Neural cell (in vitro differentiated cells): ENCODE data around the gene PON3.

Experiments used
- EP300 ChIP-seq: fragments of 450-650 bp; conservative IDR thresholded peaks from 2 replicates; pipeline ENCODE4 v1.6.1; 2014; ENCODE audit warnings: antibody characterized with exemption, mild to moderate bottlenecking, moderate library complexity; ENCODE audit not compliant: poor library complexity, severe bottlenecking
- EZH2 ChIP-seq: fragments of 200-600, 300-800 bp; shearing (Covaris generic), sonication (generic); IDR thresholded peaks from 2 replicates; pipeline ENCODE4 v1.6.1; 2014; ENCODE audit warnings: antibody characterized with exemption, low read length, borderline replicate concordance, mild to moderate bottlenecking; ENCODE audit not compliant: insufficient read depth, poor library complexity, severe bottlenecking
- MXI1 ChIP-seq: fragments of 450-650 bp; conservative IDR thresholded peaks from 2 replicates; pipeline ENCODE4 v1.6.1; 2014; ENCODE audit warnings: antibody characterized with exemption, mild to moderate bottlenecking; ENCODE audit not compliant: poor library complexity, severe bottlenecking
- POLR2AphosphoS5 ChIP-seq: IDR thresholded peaks from 2 replicates; pipeline ENCODE4 v1.6.1; 2012
- RAD21 ChIP-seq: fragments of 450-650 bp; conservative IDR thresholded peaks from 2 replicates; pipeline ENCODE4 v1.6.1; 2014; ENCODE audit warnings: antibody characterized with exemption, mild to moderate bottlenecking, moderate library complexity
- TAF1 ChIP-seq: IDR thresholded peaks from 2 replicates; pipeline ENCODE4 v1.6.1; 2012; ENCODE audit warnings: low read depth
- TF ChIP-seq, protein P1 (sequence below): fragments of 450-650 bp; IDR thresholded peaks from 2 replicates; pipeline ENCODE4 v1.5.1; 2014; ENCODE audit warnings: antibody characterized with exemption, mild to moderate bottlenecking, moderate library complexity; ENCODE audit not compliant: poor library complexity, severe bottlenecking
- TF ChIP-seq, protein P2 (sequence below): IDR thresholded peaks from 2 replicates; pipeline ENCODE4 v1.6.1; 2012; ENCODE audit warnings: borderline replicate concordance

DNA sequence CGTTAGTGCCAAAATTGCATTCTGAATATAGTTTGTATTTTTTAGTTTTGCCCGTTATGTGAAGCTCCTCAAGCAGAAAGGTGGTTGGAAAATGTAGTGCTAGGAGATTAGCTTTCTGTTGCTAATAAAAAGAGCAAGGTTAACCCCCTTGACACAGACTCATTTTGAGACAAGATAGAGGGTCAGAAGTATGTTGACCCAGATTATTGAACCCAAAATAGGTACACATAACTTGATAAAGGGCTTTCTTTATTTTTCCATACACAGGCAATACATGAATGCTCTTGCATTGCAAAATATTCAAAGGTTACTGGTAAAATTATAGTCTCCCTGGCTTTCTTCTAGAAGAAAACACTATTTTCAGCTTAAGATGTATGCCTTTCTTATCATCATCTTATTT lies 48.6 kb upstream of the PON3 start:
- TF ChIP-seq, protein P1, sequence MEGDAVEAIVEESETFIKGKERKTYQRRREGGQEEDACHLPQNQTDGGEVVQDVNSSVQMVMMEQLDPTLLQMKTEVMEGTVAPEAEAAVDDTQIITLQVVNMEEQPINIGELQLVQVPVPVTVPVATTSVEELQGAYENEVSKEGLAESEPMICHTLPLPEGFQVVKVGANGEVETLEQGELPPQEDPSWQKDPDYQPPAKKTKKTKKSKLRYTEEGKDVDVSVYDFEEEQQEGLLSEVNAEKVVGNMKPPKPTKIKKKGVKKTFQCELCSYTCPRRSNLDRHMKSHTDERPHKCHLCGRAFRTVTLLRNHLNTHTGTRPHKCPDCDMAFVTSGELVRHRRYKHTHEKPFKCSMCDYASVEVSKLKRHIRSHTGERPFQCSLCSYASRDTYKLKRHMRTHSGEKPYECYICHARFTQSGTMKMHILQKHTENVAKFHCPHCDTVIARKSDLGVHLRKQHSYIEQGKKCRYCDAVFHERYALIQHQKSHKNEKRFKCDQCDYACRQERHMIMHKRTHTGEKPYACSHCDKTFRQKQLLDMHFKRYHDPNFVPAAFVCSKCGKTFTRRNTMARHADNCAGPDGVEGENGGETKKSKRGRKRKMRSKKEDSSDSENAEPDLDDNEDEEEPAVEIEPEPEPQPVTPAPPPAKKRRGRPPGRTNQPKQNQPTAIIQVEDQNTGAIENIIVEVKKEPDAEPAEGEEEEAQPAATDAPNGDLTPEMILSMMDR: no peak
- TF ChIP-seq EP300: no peak
- no peak for TF ChIP-seq EZH2
- no peak for TF ChIP-seq POLR2AphosphoS5
- TF ChIP-seq MXI1: no peak
- no peak for TF ChIP-seq TAF1
- TF ChIP-seq, protein P2, sequence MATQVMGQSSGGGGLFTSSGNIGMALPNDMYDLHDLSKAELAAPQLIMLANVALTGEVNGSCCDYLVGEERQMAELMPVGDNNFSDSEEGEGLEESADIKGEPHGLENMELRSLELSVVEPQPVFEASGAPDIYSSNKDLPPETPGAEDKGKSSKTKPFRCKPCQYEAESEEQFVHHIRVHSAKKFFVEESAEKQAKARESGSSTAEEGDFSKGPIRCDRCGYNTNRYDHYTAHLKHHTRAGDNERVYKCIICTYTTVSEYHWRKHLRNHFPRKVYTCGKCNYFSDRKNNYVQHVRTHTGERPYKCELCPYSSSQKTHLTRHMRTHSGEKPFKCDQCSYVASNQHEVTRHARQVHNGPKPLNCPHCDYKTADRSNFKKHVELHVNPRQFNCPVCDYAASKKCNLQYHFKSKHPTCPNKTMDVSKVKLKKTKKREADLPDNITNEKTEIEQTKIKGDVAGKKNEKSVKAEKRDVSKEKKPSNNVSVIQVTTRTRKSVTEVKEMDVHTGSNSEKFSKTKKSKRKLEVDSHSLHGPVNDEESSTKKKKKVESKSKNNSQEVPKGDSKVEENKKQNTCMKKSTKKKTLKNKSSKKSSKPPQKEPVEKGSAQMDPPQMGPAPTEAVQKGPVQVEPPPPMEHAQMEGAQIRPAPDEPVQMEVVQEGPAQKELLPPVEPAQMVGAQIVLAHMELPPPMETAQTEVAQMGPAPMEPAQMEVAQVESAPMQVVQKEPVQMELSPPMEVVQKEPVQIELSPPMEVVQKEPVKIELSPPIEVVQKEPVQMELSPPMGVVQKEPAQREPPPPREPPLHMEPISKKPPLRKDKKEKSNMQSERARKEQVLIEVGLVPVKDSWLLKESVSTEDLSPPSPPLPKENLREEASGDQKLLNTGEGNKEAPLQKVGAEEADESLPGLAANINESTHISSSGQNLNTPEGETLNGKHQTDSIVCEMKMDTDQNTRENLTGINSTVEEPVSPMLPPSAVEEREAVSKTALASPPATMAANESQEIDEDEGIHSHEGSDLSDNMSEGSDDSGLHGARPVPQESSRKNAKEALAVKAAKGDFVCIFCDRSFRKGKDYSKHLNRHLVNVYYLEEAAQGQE: no peak
- no peak for TF ChIP-seq RAD21
